GM21360 (cell line): ENCODE data around the gene LIX1L.

ENCODE experiments used
- ATAC-seq: cut with Tn5 transposase; IDR thresholded peaks from one replicate; pipeline ENCODE4 v1.9.1; 2021; ENCODE audit warnings: mild to moderate bottlenecking, moderate library complexity; ENCODE audit not compliant: unreplicated experiment

LIX1L gene

DNA sequence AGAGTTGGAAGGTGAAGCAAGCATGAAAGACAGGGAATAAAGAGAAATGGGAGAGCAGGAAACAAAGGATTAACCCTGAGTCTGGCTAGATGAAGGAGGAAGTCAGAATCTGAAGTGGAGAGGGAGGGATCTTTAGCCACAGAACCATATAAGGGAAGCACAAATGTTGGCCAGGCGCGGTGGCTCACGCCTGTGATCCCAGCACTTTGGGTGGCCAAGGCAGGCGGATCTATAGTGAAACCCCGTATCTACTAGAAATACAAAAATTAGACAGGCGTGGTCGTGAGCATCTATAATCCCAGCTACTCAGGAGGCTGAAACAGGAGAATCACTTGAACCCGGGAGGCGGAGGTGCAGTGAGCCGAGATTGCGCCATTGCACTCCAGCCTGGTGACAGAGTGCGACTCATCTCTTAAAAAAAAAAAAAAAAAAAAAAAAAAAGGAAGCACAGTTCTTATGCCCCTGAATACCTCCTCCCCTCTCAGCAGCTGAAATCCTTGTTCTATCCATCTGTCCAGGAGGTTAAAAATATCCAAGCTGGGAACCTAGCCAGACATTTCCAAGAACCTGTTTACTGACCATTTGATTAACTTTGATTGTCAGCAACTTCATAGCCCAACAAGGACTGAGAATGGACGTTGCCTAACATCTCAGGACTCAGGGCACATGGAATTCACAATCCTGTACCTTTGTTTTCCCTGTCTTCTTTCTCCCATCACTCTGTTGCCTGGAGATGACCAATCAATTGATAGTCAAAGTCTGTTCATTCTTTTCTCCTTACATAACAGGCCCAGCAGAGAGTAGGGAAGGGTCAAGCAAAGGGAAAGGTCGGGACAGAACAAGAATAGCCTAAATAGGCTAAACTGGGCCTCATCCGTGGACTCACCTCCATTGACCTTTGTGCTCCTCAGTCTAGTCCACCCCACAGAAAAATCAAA, 28.0 kb upstream of the LIX1L start:
- ATAC-seq, result no peak

DNA sequence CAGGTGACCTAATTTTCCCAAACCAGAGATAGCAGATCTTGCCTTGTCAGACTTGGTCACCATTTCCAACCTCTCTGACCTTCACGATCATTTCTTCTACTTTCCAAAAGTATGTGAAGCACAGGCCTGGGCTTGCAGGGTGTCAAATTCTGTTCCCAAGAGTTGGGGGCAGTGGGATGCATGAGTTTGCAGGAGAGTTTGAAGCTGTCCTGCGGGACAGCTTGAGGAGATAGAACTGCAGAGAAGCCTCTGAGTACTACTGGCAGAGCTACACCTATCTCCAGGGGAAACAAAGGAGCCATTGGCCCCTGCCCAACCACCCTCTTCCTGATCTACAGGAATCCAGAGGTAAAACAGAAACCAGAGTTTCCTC, 27.3 kb upstream of the LIX1L start:
- no peak for ATAC-seq

DNA sequence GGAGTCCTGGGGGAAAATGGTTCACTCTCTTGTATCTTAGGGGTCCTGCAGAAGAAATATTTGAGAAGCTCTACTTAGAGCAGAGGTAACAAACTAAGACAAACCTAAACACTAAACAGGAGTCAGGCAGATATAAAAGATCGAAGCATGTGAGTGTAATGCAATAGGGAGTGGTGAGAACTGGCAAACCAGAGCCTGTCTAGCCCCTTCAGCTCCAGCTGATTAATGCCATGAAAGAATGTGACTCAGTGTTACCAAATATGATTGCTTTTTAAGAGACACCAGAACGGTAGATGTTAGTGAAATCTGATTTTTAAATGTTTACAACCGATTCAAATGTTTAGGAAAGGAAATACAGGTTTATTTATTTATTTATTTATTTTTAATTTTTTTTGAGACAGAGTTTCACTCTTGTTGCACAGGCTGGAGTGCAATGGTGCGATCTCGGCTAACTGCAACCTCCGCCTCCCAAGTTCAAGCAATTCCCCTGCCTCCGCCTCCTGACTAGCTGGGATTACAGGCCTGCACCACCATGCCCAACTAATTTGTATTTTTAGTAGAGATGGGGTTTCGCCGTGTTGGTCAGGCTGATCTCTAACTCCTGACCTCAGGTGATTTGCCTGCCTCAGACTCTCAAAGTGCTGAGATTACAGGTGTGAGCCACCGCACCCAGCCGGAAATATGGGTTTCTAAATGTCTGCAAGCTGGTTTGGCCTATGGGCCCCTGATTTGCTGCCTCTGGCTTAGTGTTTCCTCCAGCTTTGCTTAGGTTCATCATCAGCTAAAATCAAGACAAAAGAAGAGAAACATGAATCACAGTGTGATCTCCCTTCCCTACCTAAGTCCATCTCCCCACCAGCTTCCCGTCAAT, 26.4 kb upstream of the LIX1L start:
- no peak for ATAC-seq

DNA sequence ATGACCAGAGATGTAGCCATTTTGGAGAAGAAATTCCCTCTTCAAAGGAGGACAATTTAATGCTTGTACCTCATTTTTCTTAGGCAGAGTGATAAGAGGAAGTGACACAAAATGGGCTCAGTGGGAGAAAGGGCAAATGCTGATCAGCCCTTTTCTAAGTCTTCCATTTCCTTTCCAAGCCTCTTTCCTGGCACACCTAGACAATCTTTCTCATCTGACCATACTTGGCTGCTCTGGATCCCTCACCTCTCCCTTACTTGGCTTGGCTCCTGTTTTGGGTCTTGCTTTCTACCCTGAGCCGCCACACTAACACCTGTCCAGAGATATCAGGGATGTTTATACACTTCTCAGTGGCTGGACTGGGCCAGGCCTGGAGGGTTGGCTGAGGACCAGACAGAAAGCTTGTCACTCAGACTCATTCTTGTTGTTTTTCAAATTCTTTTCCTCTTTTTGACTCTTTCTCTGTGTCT, 25.4 kb upstream of the LIX1L start:
- ATAC-seq, result no peak

DNA sequence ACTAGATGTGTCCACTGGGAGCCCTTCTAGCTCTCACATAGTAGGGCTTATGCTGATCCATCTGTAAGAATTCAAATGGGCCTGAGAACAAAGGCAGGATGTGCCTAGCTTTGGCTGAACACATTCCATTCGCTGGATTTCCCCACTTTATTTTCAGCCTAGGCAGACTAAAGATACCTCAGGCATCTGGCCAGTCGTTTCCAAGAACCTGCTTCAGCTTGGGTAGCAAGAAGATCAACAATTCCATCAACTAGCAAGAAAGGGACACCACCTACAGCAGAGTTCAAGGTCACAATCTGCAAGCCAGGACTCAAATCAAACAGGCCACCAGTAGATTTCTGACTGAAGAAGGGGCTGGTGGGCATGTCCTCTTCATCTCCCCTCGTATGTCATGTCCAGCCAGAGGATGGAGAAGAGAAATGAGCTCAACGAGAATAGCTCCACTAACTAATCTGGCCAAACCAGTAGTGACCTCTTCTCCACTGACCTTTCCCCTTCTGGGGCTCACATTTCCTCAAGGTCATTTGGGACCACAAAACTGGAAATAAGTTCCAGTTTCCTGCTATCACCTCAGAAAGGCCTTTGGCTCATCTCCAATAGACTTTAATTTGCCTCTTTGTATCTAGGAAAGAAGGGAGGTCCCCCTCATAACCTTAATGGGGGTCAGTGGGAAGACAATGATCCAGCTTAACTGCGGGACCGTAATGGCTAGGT, 24.4 kb upstream of the LIX1L start:
- ATAC-seq, result no peak

DNA sequence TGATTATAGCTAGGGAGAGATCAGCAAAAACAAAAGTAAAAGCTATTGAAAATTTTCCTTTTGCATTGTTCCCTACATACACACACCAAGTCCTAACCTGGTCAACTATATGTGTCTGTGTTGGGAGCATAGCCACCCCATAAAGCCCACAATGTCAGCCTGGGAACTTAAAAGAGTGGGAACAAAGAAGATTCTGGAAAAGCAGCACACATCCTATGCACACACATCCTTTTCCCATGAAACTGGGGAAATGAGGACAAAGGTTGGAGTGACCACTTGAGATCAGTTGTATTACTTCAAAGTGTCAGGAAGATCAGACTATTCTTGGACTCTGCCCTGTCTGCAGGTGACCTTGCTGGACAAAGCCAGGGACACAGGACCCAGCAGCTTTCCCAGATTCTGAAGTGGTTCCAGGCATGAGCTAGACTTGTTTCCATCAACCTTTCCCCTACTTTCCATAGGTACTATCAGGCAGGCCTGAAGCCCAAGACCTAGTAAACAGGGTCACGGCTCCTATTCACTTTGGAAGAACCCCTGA, 22.7 kb upstream of the LIX1L start:
- no peak for ATAC-seq

DNA sequence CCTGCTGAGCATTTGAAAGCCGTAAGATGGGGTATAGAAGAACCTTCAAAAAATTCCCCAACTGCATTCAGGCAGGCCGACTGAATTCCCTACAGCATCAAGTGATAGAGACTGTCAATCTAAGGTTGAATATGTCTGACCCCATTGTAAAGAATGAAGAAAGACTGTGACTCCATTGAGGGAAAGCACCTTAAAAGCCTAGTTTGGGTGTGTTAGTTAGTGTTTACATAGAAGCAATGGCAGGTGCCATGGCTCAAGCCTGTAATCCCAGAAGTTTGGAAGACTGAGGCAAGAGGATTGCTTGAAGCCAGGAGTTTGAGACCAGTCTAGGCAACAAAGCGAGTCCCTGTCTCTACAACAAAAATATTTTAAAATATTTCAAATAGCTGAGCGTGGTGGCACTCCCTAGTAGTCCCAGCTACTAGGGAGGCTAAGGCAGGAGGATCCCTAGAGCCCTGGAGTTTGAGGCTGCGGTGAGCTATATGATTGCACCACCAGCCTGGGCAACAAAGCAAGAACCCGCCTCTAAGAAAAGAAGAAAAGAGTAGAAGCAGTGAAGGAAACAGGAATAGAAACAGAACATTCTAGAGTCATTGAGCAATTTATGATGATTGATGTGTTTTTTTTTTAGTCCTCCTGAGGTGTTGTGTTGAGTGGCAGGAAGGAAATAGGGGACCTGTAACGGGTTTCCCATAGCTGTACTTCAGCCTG, 22.1 kb upstream of the LIX1L start:
- no peak for ATAC-seq

DNA sequence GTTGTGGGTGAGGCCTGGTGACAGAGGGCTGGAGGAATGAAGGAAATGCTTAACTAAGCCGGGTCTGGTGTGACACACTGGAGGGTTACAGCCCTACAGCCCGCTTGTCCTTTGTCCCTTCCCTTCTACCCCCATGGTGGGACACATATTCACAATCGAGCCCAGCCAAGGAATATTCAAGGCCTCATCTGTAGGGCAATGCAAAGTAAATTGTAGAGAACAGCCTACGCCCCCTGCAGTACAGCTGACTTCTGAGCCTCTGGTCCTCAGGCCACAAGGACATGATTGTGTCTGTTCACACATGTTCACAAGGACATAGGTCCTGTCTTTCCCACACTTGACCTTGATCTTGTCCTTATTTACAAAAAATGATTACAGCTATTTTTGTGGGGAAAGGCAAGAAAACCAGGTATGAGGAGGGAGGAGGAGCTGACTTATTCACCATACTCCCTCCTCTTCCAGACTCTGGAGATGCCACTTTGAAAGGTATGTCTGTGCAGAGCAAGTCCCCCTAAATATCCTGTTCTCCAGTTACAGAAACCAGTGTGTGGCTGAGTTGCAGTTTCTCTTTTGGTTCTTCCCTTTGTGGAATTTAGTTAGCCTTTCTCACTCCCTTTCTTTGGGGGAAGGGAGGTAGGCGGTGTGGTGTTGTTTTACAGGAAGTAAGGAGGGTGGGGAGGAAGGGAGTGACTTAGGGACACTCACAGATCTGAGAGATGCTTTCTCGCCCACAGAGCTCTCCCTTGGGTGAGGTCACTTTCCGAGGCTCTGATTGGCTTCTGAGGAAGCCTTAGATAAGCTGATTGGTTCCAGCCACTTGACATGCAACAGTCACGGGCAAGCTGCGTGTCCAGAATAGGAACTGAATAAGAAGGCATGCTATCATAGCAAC, 21.3 kb upstream of the LIX1L start:
- ATAC-seq, result peak; percentile 88

DNA sequence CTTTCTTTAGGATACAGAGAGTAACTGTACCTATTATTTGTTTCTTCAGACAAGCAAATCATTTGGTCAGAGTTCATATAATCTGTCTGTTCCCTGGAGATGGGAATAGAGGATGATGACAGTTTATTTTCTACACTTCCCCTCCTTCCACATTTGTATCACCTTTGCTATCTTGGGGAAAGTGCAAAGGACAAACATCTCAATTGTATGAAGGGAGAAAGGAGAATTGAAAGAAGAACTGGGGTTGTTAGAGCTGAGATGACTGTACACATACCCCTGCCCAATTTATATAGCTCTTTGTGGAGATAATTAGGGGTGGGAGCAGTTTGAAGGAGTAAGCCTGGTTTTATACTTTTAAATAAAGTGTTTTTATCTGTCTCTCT, 20.6 kb upstream of the LIX1L start:
- ATAC-seq, result no peak

DNA sequence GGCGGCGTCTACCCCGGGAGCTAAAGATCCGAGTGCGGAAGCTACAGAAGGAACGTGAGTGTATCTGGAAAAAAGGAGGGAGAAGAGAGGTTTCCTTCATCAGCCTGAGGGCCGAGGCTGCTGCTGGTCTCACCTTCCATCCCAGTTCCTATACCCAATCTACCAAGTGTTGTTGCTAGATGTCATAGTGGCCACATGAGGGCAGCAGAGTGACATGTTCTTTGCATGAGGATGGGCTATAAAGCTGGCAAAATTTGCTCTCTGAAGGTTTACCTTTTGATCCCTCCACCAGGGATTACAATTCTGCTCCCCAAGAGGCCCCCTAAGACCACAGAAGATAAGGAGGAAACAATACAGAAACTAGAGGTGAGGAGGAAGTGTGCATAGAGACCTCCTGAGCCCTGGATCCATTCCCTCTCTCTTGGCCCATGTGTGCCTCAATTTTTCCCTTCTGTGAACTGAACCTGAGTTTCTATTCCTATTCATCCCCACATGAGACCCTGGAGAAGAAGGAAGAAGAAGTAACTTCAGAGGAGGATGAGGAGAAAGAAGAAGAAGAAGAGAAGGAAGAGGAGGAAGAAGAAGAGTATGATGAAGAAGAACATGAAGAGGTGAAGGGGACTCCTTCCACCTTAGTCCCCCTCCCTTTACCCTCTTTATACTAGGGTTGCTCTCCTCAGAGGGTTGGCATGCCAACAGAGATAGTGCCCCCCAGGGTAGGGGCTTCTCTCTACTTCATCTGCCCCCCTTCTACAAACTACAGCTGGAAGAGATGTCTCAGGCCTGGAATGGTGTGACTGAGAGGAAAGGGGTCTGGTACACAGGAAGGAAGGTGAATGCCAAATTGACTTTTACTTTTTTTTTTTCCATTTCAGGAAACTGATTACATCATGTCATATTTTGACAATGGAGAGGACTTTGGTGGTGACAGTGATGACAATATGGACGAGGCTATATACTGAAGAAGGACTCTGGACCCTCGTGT, 20.0 kb upstream of the LIX1L start:
- no peak for ATAC-seq

DNA sequence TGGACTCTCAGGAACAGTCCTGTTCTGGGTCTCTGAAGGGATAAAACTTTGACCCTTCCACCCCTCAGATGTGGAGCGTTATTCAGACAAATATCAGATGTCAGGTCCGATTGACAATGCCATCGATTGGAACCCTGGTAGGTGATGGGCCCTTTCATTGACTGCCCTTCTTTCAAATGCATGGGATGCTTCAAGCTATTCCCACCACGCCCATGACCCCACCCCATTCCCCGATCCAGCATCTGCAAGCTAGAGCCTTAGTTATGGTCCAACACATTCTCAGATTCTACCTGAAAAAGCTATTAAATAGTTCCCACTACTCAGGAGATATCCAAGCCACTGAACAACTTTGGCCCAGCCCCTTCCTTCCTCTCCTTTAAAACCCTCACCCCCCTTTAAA, 19.2 kb upstream of the LIX1L start:
- ATAC-seq, result no peak

DNA sequence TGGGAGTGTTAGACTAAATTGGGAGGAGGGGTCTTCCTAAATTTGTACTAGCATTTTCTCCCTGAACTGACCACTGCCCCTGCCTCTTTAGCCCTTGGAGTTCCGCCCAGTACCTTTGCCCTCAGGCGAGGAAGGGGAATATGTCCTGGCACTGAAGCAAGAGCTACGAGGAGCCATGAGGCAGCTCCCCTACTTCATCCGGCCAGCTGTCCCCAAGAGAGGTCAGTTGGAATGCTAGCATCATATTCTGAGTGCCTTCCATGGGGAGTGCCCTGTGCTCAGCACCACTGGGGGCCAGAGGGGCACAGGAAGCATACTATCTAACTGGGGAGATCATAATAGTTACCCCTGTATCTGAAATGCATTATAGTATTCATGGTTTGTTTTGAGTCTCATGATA, 17.4 kb upstream of the LIX1L start:
- no peak for ATAC-seq

DNA sequence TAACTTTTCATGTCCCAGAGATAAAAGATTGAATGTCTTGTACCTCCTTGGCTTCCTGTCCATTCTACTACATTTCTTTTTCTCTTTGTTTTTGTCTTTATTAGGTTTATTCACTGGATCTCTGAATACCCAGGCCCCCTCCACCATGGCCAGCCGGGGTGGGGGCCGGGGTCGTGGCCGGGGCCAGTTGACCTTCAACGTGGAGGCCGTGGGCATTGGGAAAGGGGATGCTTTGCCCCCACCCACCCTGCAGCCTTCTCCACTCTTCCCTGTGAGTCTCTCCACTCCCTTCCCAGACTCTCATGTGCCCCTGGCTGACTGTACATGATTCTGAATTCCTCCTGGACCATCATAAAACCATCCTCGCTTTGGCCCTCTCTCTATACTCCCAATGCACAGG, 16.9 kb upstream of the LIX1L start:
- no peak for ATAC-seq

DNA sequence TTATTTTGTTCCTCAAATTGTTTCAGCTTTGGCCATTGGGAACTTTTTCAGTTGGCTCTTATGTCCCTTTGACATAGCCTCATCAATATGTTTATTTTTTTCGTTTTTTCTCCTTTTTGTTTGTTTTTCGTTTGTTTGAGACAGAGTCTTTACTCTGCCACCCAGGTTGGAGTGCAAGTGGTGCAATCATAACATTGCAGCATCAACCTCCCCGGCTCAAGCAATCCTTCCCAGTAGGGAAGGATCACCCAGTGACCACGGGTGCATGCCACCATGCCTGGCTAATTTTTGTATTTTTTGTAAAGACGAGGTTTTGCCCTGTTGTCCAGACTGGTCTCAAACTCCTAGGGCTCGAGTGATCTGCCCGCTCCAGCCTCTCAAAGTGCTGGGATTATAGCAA, 14.8 kb upstream of the LIX1L start:
- no peak for ATAC-seq

DNA sequence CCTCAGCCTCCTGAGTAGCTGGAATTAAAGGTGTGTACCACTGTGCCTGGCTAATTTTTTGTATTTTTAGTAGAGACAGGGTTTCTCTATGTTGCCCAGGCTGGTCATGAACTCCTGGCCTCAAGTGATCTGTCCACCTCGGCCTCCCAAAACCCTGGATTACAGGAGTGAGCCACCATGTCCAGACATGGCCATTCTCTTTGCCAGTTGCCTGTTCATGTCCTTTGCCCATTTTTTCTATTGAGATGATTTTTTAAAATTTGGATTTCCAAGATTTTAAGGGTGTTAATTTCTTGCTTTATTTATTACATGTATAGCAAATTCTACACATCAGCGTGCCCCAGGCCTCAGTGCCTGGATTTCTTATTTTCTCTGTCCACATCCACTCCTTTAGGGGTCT, 9.5 kb upstream of the LIX1L start:
- no peak for ATAC-seq

DNA sequence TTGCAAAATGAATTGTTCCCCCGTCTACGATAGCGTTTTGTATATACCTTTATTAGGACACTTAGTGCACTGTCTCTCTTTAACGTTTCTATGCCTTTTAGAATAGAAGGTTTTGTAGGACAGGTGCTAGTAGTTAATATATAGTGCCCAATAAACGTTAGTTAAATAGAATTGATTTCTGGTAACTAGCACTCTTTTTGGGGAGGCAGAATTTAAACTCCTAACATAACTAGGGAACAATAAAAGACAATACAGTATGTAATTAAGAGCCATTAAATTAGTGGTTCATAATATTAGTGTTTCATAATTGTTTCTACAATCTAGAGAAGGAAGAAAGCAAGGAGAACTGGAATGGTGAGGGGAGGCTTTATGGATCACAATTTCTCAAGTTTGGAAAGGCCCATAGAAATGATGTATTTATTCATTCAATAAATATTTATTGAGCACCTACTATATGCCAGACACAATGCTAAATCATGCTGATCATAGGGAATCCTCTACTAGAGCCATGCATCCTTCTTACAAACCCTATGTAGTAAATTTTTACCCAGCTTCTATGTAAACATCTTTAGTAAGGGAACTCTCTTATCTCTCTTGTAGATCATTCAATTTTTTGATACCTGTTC, 7.4 kb upstream of the LIX1L start:
- ATAC-seq, result no peak

DNA sequence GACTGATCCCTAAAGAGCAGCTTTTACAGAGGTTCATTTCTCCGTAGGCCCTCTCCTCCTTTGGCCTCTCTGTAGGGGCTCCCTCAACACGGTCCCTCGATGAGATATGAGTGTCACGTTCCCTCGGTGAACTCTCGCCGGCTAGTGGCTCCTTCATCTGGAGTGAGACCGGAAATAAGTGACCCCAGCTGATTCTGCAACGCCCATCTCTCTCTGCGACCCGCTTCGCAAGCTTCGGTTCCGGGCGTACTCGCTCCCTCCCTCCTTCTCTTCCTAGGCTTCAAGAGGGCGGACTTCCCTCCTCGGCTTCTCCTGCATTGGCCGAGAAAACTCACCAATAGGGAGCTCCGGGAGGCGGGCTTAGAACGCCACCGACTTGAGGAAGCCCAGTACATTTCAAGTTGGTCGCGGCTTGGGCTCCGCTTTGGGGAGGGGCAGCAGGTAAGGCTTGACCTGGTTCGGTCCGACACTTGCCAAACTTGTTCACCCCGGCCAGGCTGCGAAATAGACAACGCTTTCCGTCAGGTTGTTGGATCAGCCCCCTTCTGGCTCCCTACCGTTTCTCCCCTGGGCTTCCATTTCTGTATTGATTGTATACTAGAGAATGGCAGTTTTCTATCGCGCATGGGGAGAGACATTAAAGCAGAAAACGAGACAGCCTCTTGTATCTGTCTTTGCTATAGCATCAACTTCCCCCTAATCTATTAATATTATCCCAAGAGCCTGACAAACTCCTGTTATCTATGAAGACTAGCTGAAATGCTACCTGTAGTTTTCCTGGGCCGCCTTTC, 6.7 kb upstream of the LIX1L start, which contains the start of the genes ANKRD34A and POLR3GL:
TSS of gene ANKRD34A (minus strand) at position 248 of the 791 bp plus-strand sequence. CDS start 2,816 bp downstream, outside the sequence.
TSS of gene POLR3GL (plus strand) at position 363 of the 791 bp plus-strand sequence. CDS start 10,176 bp downstream, outside the sequence.
- ATAC-seq, result peak; percentile 72
